ENCODE measurements around the gene ERC2. TPM values are rescaled to one million over a fixed set of nuclear protein-coding genes. Genes with fewer than 3 reads are reported as not detected.

Gene ERC2
- total and polyA plus RNA-seq, 2 of the 13 experiments (the other 11 are each of a cell fraction or from before 2014, with no cell fraction given), result 0.16 to 0.22 TPM

GRCh38 chr3:55911266-55911665, 557.0 kb downstream of the ERC2 start (continued):
- TF ChIP-seq ZNF275 (CRISPR knock-in tag; IDR thresholded peaks at IDR 0.05; ENCODE audit: borderline replicate concordance), result no peak
- TF ChIP-seq GMEB2 (CRISPR knock-in tag; IDR thresholded peaks at IDR 0.05; ENCODE audit: low read depth), result no peak

GRCh38 chr3:55910543-55910942, 557.7 kb downstream of the ERC2 start:
- H3K9me3 ChIP-seq (ENCODE audit: low read length), result no peaks in the 10 kb centered on the region
- no peak for FAIRE-seq
- no peak overlapping the region for H3K9ac ChIP-seq (ENCODE audit: insufficient read depth, low read depth, low read length)
- POLR2A ChIA-PET, result no interaction called here
- in situ Hi-C loops (cut with HindIII; ENCODE audit: extremely low pct_ligation_motif_present, low pct_unique_long_range_greater_than_20kb), result loop anchor here (25.0 kb wide), 1 partner anchor 1048 kb away; no protein-coding TSS in a partner anchor
- H3K79me2 ChIP-seq (ENCODE audit: insufficient read depth, low read length), result no peaks in the 10 kb centered on the region
- no peak overlapping the region for H3K27ac ChIP-seq (ENCODE audit: extremely low read length, insufficient read depth, low read length)
- H3K4me3 ChIP-seq (replicated peaks in 1 of 3; ENCODE audit: insufficient read depth in 1 of 3, low read depth in 2 of 3, low read length in 3 of 3), result no peak overlapping the region
- no peaks in the 10 kb centered on the region for H4K20me1 ChIP-seq (ENCODE audit: insufficient read depth, low read length)
- ATAC-seq, result no peak
- CTCF ChIA-PET (ENCODE audit: low intra/inter-chr PET ratio, low total read pairs), result no interaction called here
- H3K4me2 ChIP-seq (ENCODE audit: low read depth, low read length), result no peak overlapping the region
- intact Hi-C loops (cut with micrococcal nuclease; ENCODE audit: unreplicated experiment), result no loop called here
- no peak for DNase-seq (ENCODE audit: low spot score)
- no TSS peak for BruUV-seq (replicated peaks)
- no peak overlapping the region for H2AFZ ChIP-seq (ENCODE audit: low read length)
- H3K36me3 ChIP-seq (replicated peaks in 1 of 2; ENCODE audit: control insufficient read depth in 1 of 2, insufficient read depth in 2 of 2, low read length in 2 of 2), result no peaks in the 10 kb centered on the region
- no peaks in the 10 kb centered on the region for H3K27me3 ChIP-seq (ENCODE audit: control insufficient read depth in 1 of 2, insufficient read depth in 2 of 2, low read length in 2 of 2)
- WGBS (ENCODE audit: low lambda C conversion rate), result 0% methylated on average over 1 of the region's 1 CpG
- H3K4me1 ChIP-seq (ENCODE audit: insufficient read depth, low read length), result no peaks in the 10 kb centered on the region
- TF ChIP-seq HMGXB3 (CRISPR knock-in tag; IDR thresholded peaks at IDR 0.05; ENCODE audit: borderline replicate concordance), result no peak
- TF ChIP-seq ZNF251 (CRISPR knock-in tag; IDR thresholded peaks at IDR 0.05), result no peak
- no peak for TF ChIP-seq SPEN (CRISPR knock-in tag; IDR thresholded peaks at IDR 0.05; ENCODE audit: low read depth)
- no peak for TF ChIP-seq ZSCAN5A (CRISPR knock-in tag; IDR thresholded peaks at IDR 0.05; ENCODE audit: borderline replicate concordance)
- TF ChIP-seq RFX1 (IDR thresholded peaks at IDR 0.05), result no peak
- no peak for TF ChIP-seq AHR (CRISPR knock-in tag; IDR thresholded peaks at IDR 0.05)
